Central memory CD8-positive, alpha-beta T cell (primary cell): ENCODE data around the gene MAGEA11.
"Not testable (repeated sequence)": the region's sequence is repeated elsewhere in the genome, so short reads cannot be mapped to it uniquely, and the experiment has no call there.

Experiments used
- ATAC-seq: fragments of 150-1000 bp; cut with Tn5 transposase; replicated peaks from 2 replicates; pipeline ENCODE4 v1.10.0; 2022; ENCODE audit warnings: mild to moderate bottlenecking, moderate FRiP score, moderate number of reproducible peaks; ENCODE audit not compliant: poor library complexity, severe bottlenecking; ENCODE audit errors: extremely low read depth
- DNase-seq, 2 donors: peaks; one replicate each; pipeline ENCODE4 v3.0.0; 2021; ENCODE audit warnings: low spot score in 2 of 2
- H3K27ac Mint-ChIP-seq: one replicate; pipeline ENCODE4 v1.8.0; 2022; ENCODE audit warnings: low read depth, mild to moderate bottlenecking, moderate library complexity, mixed read lengths
- H3K27me3 Mint-ChIP-seq: one replicate; pipeline ENCODE4 v1.8.0; 2022; ENCODE audit warnings: mixed read lengths
- H3K36me3 Mint-ChIP-seq: one replicate; pipeline ENCODE4 v1.8.0; 2022; ENCODE audit warnings: mild to moderate bottlenecking, moderate library complexity, mixed read lengths; ENCODE audit not compliant: insufficient read depth
- H3K4me1 Mint-ChIP-seq: one replicate; pipeline ENCODE4 v1.8.0; 2022; ENCODE audit warnings: mixed read lengths
- H3K4me3 Mint-ChIP-seq: one replicate; pipeline ENCODE4 v1.8.0; 2022; ENCODE audit warnings: mild to moderate bottlenecking, moderate library complexity, mixed read lengths
- H3K9me3 Mint-ChIP-seq: one replicate; pipeline ENCODE4 v1.8.0; 2022; ENCODE audit warnings: mixed read lengths

The MAGEA11 gene

GRCh38 chrX:149711545-149712236, at the start of gene MAGEA11:
TSS of gene MAGEA11 (plus strand) at chrX:149712060. CDS start at chrX:149713160, 1,100 bp downstream.
- no peak for ATAC-seq
- H3K27me3 Mint-ChIP-seq: no peaks in the 10 kb centered on the region
- H3K4me1 Mint-ChIP-seq: no peaks in the 10 kb centered on the region
- H3K4me3 Mint-ChIP-seq: no peak within 1 kb of the TSS
- H3K9me3 Mint-ChIP-seq: no peaks in the 10 kb centered on the region
- no peak for DNase-seq
- no peak within 1 kb of the TSS for H3K27ac Mint-ChIP-seq
- no peaks in the 10 kb centered on the region for H3K36me3 Mint-ChIP-seq

DNA sequence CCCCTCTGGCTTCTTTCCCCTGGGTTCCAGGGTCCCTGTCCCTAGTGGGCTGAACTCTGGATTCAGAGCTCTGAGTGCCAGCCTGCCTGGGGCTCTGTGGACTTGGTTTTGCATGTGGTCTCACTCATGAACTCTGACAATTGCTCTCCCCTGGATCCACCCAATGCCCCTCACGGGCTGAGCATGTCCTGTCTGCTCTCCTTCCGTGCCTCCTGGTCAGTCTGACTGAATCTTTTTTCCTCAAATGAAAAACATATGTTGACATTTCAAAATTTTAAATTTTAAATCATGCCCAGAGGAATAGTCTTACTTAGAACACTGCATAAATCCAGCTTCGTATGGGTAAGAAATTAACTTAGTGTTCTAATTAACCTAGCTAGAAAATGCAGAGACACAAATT, 36.8 kb upstream of the MAGEA11 start:
- H3K9me3 Mint-ChIP-seq, H3K36me3 Mint-ChIP-seq, DNase-seq, H3K27me3 Mint-ChIP-seq, H3K4me3 Mint-ChIP-seq, H3K4me1 Mint-ChIP-seq, ATAC-seq, H3K27ac Mint-ChIP-seq: not testable (repeated sequence)

DNA sequence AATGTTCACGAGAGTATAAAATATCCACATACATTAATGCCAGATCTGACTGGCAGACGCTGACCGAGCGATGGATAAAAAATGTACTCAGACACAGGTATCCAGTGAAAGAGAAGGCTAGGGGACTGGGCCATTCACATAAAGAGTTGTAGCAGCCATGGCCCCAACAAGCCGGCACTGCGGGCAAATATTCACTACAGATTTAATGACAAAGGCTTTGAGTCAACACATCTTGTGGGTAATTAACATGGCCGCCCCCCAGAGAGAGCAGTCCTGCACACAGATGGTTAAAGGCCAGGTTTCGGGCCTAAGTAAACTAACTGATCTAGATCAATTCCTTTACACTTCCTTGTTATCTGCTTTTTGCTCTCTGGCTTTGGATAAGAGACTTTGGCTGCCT, 36.3 kb upstream of the MAGEA11 start:
- H3K4me3 Mint-ChIP-seq, H3K27me3 Mint-ChIP-seq, H3K9me3 Mint-ChIP-seq, H3K27ac Mint-ChIP-seq, H3K36me3 Mint-ChIP-seq, ATAC-seq, DNase-seq, H3K4me1 Mint-ChIP-seq: not testable (repeated sequence)

DNA sequence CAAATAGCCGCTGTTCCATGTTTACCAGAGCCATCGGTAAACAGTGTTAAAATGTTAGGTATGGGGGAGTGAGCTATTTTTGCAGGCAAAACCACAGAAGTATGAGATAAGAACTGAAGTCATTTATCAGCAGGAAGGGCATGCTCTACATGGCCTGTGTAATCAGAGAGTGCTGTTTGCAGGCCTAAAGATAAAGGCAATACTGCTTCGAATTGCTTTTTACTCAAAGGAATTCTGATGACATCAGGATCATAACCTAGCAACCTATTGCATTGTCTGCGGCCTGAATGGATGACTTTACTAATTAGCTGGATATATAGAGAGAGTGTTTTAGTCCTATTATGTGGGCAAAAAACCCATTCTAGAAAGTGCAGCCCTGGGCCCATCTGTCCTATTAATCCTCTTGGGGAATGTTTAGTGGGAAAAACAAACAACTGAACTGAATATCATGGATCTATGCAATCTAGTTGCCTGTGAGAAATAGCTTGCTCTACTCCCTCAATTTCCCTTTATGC, 32.6 kb upstream of the MAGEA11 start:
- DNase-seq, ATAC-seq, H3K27me3 Mint-ChIP-seq, H3K4me3 Mint-ChIP-seq, H3K9me3 Mint-ChIP-seq, H3K27ac Mint-ChIP-seq, H3K4me1 Mint-ChIP-seq, H3K36me3 Mint-ChIP-seq: not testable (repeated sequence)

DNA sequence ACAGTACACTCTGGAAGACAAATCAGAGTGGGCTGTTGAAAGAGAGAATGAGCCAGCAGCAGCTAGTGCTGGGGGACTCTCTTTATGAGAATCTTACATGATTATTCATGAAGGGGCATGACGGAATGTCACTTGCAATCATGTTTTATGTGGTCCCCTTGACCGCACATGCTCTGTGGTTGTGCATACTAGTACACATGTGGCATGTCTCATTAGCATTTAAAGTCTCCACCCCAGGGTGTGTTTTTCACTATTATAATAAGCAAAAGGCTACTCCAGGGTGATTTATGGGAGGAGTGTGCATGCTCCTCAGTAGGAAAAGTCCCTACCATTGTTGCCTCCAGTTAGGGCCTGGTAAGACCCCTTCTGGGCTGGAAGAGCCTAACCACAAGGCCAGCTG, 30.7 kb upstream of the MAGEA11 start:
- H3K36me3 Mint-ChIP-seq: no peaks in the 10 kb centered on the region
- no peak for DNase-seq
- no peak overlapping the region for H3K4me3 Mint-ChIP-seq
- no peak overlapping the region for H3K27ac Mint-ChIP-seq
- no peaks in the 10 kb centered on the region for H3K9me3 Mint-ChIP-seq
- peaks cover 8% of the 10 kb centered on the region for H3K27me3 Mint-ChIP-seq
- no peak for ATAC-seq
- no peaks in the 10 kb centered on the region for H3K4me1 Mint-ChIP-seq

DNA sequence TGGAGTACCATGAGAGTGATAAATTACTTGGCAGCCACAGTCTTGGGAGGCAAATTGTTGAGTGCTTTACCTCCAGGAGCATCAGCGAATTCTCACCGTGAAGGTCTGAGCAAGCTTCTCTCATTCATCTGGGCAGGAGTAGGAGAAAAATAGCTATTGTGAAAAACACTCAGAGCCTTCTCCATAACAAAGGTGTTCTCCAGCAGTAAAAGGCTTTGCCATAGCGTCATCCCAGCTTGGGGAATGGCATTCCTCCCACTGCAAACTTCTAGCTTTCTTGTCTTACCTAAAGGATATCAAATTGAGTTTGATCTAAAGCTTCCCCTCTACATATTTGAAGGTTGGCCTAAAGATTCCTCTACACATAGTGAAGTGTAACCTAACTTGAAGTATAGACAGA, 29.8 kb upstream of the MAGEA11 start:
- H3K4me3 Mint-ChIP-seq: no peak overlapping the region
- DNase-seq (no peak), ATAC-seq (no peak)
- H3K9me3 Mint-ChIP-seq: no peaks in the 10 kb centered on the region
- no peaks in the 10 kb centered on the region for H3K36me3 Mint-ChIP-seq
- H3K27me3 Mint-ChIP-seq: peaks cover 12% of the 10 kb centered on the region
- no peaks in the 10 kb centered on the region for H3K4me1 Mint-ChIP-seq
- no peak overlapping the region for H3K27ac Mint-ChIP-seq

DNA sequence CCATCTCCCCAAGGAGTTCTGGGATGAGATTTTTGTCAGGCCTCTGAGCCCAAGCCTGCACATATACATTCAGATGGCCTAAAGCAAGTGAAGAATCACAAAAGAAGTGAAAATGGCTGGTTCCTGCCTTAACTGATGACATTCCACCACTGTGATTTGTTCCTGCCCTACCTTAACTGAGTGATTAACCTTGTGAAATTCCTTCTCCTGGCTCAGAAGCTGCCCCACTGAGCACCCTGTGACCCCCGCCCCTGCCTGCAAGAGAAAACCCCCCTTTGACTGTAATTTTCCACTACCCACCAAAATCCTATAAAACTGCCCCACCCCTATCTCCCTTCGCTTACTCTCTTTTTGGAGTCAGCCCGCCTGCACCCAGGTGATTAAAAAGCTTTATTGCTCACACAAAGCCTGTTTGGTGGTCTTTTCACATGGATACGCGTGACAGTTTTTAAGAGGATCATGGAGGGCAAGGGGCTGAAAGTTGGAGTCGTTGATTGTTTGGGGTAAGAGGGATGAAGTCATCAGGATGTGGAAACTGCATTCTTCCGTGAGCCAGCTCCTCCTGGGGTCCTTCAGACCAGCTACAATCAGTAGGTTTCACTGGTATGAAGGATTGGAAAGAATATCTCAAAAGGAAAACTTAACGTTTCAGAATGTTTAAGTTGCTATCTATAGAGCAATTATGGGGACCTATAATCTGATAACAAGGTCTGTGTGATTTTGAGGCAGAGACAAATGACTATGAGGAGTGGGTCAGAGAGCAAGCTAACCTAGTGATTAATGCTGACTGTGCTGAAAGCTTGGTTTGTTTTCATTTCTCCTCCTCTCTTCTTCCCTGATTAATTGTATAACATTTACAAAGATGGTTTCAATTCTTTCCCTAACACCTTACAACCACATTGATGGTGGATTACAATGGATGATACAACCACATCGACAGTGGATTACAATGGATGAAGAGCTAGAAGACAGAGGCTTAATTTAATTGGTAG, 28.6 kb upstream of the MAGEA11 start:
- Mint-ChIP-seq H3K36me3 (no peaks in the 10 kb centered on the region), H3K4me3 (no peak overlapping the region), H3K27me3 (peaks cover 12% of the 10 kb centered on the region), H3K4me1 (no peaks in the 10 kb centered on the region), H3K9me3 (no peaks in the 10 kb centered on the region), H3K27ac (no peak overlapping the region)
- ATAC-seq (no peak), DNase-seq (no peak)

DNA sequence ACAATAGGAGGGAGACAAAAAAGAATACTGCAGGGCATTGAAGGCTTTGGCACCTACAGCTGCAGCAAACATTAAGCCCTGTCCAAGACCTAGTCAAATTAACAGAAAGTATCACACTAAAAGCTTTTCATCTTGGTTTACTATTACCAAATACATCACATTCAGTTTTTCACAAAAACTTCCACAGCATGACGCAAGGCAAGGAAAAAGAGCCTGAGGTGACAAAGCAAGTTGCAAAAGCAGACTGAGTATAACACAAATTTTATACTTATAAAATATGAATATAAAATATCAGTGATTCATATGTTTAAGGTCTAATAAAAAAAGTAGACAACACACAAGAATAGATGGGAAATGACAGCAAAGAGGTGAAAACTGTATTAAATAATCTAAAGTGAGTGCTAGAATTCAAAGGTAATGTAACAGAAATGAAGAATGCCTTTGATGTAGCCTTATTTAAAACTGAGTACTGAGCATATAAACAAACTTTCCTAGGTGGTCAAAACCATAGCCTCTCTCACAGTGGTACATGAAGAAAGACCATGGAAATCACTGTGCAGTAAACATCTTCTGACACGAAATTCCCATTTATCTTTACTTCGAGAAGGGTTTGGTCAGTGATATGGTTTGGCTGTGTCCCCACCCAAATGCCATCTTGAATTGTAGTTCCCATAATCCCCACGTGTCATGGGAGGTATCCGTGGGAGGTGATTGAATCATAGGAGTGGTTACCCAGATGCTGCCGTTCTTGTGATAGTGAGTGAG, 27.7 kb upstream of the MAGEA11 start:
- ATAC-seq: no peak
- H3K9me3 Mint-ChIP-seq: no peaks in the 10 kb centered on the region
- H3K36me3 Mint-ChIP-seq: no peaks in the 10 kb centered on the region
- peaks cover 12% of the 10 kb centered on the region for H3K27me3 Mint-ChIP-seq
- H3K27ac Mint-ChIP-seq: no peak overlapping the region
- H3K4me3 Mint-ChIP-seq: no peak overlapping the region
- DNase-seq: no peak
- H3K4me1 Mint-ChIP-seq: no peaks in the 10 kb centered on the region

DNA sequence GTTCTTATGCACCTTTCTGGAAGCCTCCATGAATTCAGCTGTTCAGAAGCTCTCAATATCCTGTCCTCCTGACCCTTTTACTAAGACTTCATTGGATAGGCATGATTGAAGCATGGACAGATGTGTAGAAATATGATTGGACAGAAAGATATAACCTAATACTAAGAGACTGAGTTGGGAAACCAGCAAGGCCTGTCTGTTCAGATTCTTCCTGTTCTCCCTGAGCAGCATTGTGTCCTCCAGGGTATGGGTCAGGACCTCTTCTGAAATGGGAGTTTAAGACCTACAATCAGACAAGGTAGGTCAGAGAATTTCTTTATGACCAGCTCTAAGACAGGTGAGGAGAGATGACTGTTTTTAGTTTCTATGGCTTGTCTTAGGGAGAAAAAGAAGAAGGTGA, 23.9 kb upstream of the MAGEA11 start:
- DNase-seq (no peak), ATAC-seq (no peak)
- Mint-ChIP-seq H3K36me3 (no peaks in the 10 kb centered on the region), H3K27me3 (peaks cover 29% of the 10 kb centered on the region), H3K9me3 (no peaks in the 10 kb centered on the region), H3K4me1 (no peaks in the 10 kb centered on the region), H3K4me3 (no peak overlapping the region), H3K27ac (no peak overlapping the region)

DNA sequence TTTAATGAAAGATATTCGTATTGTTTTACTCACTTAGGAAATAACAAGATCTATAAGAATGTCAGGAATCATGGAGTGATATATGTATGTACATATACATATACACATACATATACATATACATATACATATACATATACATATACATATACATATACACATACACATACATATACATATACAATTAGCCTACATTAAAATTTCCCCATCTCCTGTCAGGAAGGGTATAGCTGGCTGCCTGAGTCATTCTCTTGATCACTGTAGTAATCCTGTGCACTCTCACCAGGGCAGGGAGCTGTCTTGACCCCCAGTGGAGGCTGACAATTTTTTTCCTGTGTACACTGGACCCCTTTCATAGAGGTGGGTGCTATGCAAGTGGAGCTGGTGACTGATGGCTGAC, 23.3 kb upstream of the MAGEA11 start:
- H3K36me3 Mint-ChIP-seq: no peaks in the 10 kb centered on the region
- DNase-seq (no peak), ATAC-seq (no peak)
- no peaks in the 10 kb centered on the region for H3K9me3 Mint-ChIP-seq
- H3K27ac Mint-ChIP-seq: no peak overlapping the region
- peaks cover 29% of the 10 kb centered on the region for H3K27me3 Mint-ChIP-seq
- H3K4me1 Mint-ChIP-seq: no peaks in the 10 kb centered on the region
- no peak overlapping the region for H3K4me3 Mint-ChIP-seq

GRCh38 chrX:149691794-149692193, 20.1 kb upstream of the MAGEA11 start:
- Mint-ChIP-seq H3K4me1 (no peaks in the 10 kb centered on the region), H3K27ac (no peak overlapping the region), H3K4me3 (no peak overlapping the region), H3K36me3 (no peaks in the 10 kb centered on the region), H3K9me3 (no peaks in the 10 kb centered on the region), H3K27me3 (peaks cover 40% of the 10 kb centered on the region)
- DNase-seq (no peak), ATAC-seq (no peak)

- not testable (repeated sequence) for ATAC-seq, H3K27ac Mint-ChIP-seq, H3K9me3 Mint-ChIP-seq, H3K4me3 Mint-ChIP-seq, DNase-seq, H3K4me1 Mint-ChIP-seq, H3K36me3 Mint-ChIP-seq
- H3K27me3 Mint-ChIP-seq: peaks cover 47% of the 10 kb centered on the region
Observed at GRCh38 chrX:149692686-149693272, 19.1 kb upstream of the MAGEA11 start.
